A549 (cell line): ENCODE results near the gene LRRC4C. TPM values are rescaled to one million over a fixed set of nuclear protein-coding genes. Genes with fewer than 3 reads are reported as not detected.

Experiments
- ATAC-seq, 2 experiments: fragments of 200-7000 bp in 1 of 2; fragments of >200 bp in 1 of 2; cut with Nextera tagmentation in 1 of 2; cut with Tn5 transposase in 1 of 2; 3 replicates each; pipeline versions ENCODE4 v1.8.0 to v1.9.1; 2018 to 2020; ENCODE audit warnings: mild to moderate bottlenecking in 1 of 2, moderate library complexity in 1 of 2
- CTCF ChIA-PET: fragments of 300-600 bp; sonication (Branson Sonifier 250); formaldehyde crosslinking; extraction: SDS; loops from one replicate; lab custom pipeline; 2021; ENCODE audit warnings: antibody characterized with exemption, inconsistent platforms; lab: Yijun Ruan, JAX
- POLR2A ChIA-PET: fragments of 350-600 bp; formaldehyde crosslinking; extraction: SDS; loops from one replicate; lab custom pipeline; 2021; ENCODE audit warnings: antibody characterized with exemption, inconsistent platforms; lab: Yijun Ruan, JAX
- DNase-seq, 2 experiments: peaks; one replicate each; pipeline versions ENCODE4 v3.0.0 to v3.0.0-alpha.2; 2011 to 2016; ENCODE audit warnings: low read depth in 1 of 2, low spot score in 1 of 2
- FAIRE-seq: peaks from 2 replicates; lab custom pipeline; 2011; peaks lifted over from hg19 to GRCh38; lab: Jason Lieb, UNC
- H3K27ac ChIP-seq, 2 experiments: fragments of >200 bp; sonication (Bioruptor Twin); formaldehyde crosslinking; 3 replicates each; pipeline ENCODE4 v1.5.1; 2016 to 2017
- H3K4me1 ChIP-seq: fragments of >200 bp; sonication (Bioruptor Twin); formaldehyde crosslinking; 3 replicates; pipeline ENCODE4 v1.6.1; 2016
- H3K4me2 ChIP-seq: fragments of >200 bp; sonication (Bioruptor Twin); formaldehyde crosslinking; 3 replicates; pipeline ENCODE4 v1.6.1; 2016
- H3K4me3 ChIP-seq: fragments of >200 bp; sonication (Bioruptor Twin); formaldehyde crosslinking; 3 replicates; pipeline ENCODE4 v1.5.1; 2016
- H3K9me3 ChIP-seq: fragments of >200 bp; sonication (Bioruptor Twin); formaldehyde crosslinking; 3 replicates; pipeline ENCODE4 v1.6.1; 2016
- BHLHE40 ChIP-seq: IDR thresholded peaks from 2 replicates; pipeline ENCODE4 v1.6.1; 2012; ENCODE audit warnings: low read depth, low read length, inconsistent platforms
- CBX2 ChIP-seq: fragments of 200-600 bp; sonication (generic); IDR thresholded peaks from 2 replicates; pipeline ENCODE4 v1.6.1; 2016; ENCODE audit warnings: low read depth, mild to moderate bottlenecking, borderline replicate concordance
- CBX8 ChIP-seq: fragments of 200-600 bp; sonication (generic); IDR thresholded peaks from 2 replicates; pipeline ENCODE4 v1.6.1; 2016
- CHD2 ChIP-seq: fragments of 150-350 bp; IDR thresholded peaks from 2 replicates; pipeline ENCODE4 v1.6.1; 2014; ENCODE audit warnings: low read length; ENCODE audit not compliant: partially characterized antibody
- CTCF ChIP-seq: fragments of >200 bp; sonication (Bioruptor Twin); formaldehyde crosslinking; IDR thresholded peaks from 3 replicates; pipeline ENCODE4 v1.5.1; 2016
- EHMT2 ChIP-seq: fragments of 200-600 bp; sonication (generic); IDR thresholded peaks from 2 replicates; pipeline ENCODE4 v1.6.1; 2016; ENCODE audit warnings: antibody characterized with exemption, low read depth, mild to moderate bottlenecking, moderate library complexity
- ELK1 ChIP-seq: fragments of 150-350 bp; IDR thresholded peaks from 2 replicates; pipeline ENCODE4 v1.6.1; 2014; ENCODE audit warnings: low read depth, mild to moderate bottlenecking, low read length
- EP300 ChIP-seq, 2 experiments: fragments of >200 bp; sonication (Bioruptor Twin); formaldehyde crosslinking; IDR thresholded peaks; 2 replicates in 1 of 2; 3 replicates in 1 of 2; pipeline ENCODE4 v1.6.1; 2016 to 2017
- FOXS1 ChIP-seq: fragments of 250-450 bp; sonication (Bioruptor Pico); IDR thresholded peaks from 2 replicates; pipeline ENCODE4 v1.5.0; 2020; ENCODE audit warnings: mild to moderate bottlenecking, moderate library complexity
- HDAC2 ChIP-seq: fragments of 200-600 bp; sonication (generic); IDR thresholded peaks from 2 replicates; pipeline ENCODE4 v1.6.1; 2016
- HES2 ChIP-seq: fragments of >200 bp; sonication (Bioruptor Twin); formaldehyde crosslinking; IDR thresholded peaks from 2 replicates; pipeline ENCODE4 v1.6.1; 2016
- HEYL ChIP-seq: fragments of 250-450 bp; sonication (Bioruptor Pico); IDR thresholded peaks from 2 replicates; pipeline ENCODE4 v1.8.0; 2021; ENCODE audit warnings: mild to moderate bottlenecking, moderate library complexity
- HOXA7 ChIP-seq: fragments of 250-450 bp; sonication (Bioruptor Pico); IDR thresholded peaks from 2 replicates; pipeline ENCODE4 v1.5.0; 2020; ENCODE audit warnings: mild to moderate bottlenecking, moderate library complexity
- JUN ChIP-seq, 2 experiments: fragments of >200 bp; sonication (Bioruptor Twin); formaldehyde crosslinking; IDR thresholded peaks; 2 replicates in 1 of 2; 3 replicates in 1 of 2; pipeline ENCODE4 v1.6.1; 2016 to 2017
- JUNB ChIP-seq: fragments of >200 bp; sonication (Bioruptor Twin); formaldehyde crosslinking; IDR thresholded peaks from 2 replicates; pipeline ENCODE4 v1.6.1; 2016
- KDM1A ChIP-seq: fragments of 200-600 bp; sonication (generic); IDR thresholded peaks from 2 replicates; pipeline ENCODE4 v1.6.1; 2016; ENCODE audit warnings: low read depth, mild to moderate bottlenecking
- KDM5A ChIP-seq: fragments of 200-600 bp; sonication (generic); IDR thresholded peaks from 2 replicates; pipeline ENCODE4 v1.6.1; 2016; ENCODE audit warnings: antibody characterized with exemption, mild to moderate bottlenecking
- MAFK ChIP-seq: fragments of 450-650 bp; IDR thresholded peaks from 2 replicates; pipeline ENCODE4 v1.6.1; 2014; ENCODE audit not compliant: partially characterized antibody
- NPAS2 ChIP-seq: fragments of 250-450 bp; sonication (Bioruptor Pico); IDR thresholded peaks from 2 replicates; pipeline ENCODE4 v1.8.0; 2022; ENCODE audit warnings: mild to moderate bottlenecking, moderate library complexity, borderline replicate concordance
- NR3C1 ChIP-seq: fragments of >200 bp; sonication (Bioruptor Twin); formaldehyde crosslinking; IDR thresholded peaks from 3 replicates; pipeline ENCODE4 v1.6.1; 2017
- POLR2A ChIP-seq: IDR thresholded peaks from 2 replicates; pipeline ENCODE4 v1.6.1; 2012; ENCODE audit warnings: mild to moderate bottlenecking, low read length
- POLR2AphosphoS2 ChIP-seq: conservative IDR thresholded peaks from 2 replicates; pipeline ENCODE4 v1.6.1; 2012; ENCODE audit warnings: low read length, improper control_type of control experiment, inconsistent platforms
- SREBF2 ChIP-seq: fragments of 450-650 bp; IDR thresholded peaks from 2 replicates; pipeline ENCODE4 v1.6.1; 2014; ENCODE audit warnings: mild to moderate bottlenecking, moderate library complexity
- TP53 ChIP-seq: fragments of 250-450 bp; sonication (Bioruptor Pico); IDR thresholded peaks from 2 replicates; pipeline ENCODE4 v1.5.0; 2021; ENCODE audit warnings: mild to moderate bottlenecking, moderate library complexity
- USF2 ChIP-seq: fragments of 450-650 bp; IDR thresholded peaks from 2 replicates; pipeline ENCODE4 v1.6.1; 2014; ENCODE audit warnings: antibody characterized with exemption
- ZNF302 ChIP-seq: fragments of 250-450 bp; sonication (Bioruptor Pico); IDR thresholded peaks from 2 replicates; pipeline ENCODE4 v1.9.0; 2021; ENCODE audit warnings: inconsistent platforms, mild to moderate bottlenecking, moderate library complexity
- WGBS: methylation state at CpG from one replicate; pipeline ENCODE4 v1.1.6; 2017; ENCODE audit errors: missing lambda C conversion rate; 5-methylcytosine and 5-hydroxymethylcytosine counted together
- polyA plus RNA-seq, 4 experiments: library from polyadenylated mRNA; depleted of rRNA in 3 of 4; stranded (reverse); fragments of >200 nt; fragmentation: RNase III in 1 of 4; extraction: RNeasy Plus Mini Kit Qiagen cat#74134 plus additional on column Dnase treatment in 1 of 4; gene quantifications; 2 replicates in 3 of 4; 3 replicates in 1 of 4; pipeline ENCODE4 v1.2.3, GENCODE V29; 2011 to 2017
- TF ChIP-seq, protein P1 (sequence below): fragments of >200 bp; sonication (Bioruptor Twin); formaldehyde crosslinking; IDR thresholded peaks from 3 replicates; pipeline ENCODE4 v1.6.1; 2016
- TF ChIP-seq, protein P2 (sequence below): IDR thresholded peaks from 2 replicates; pipeline ENCODE4 v1.6.1; 2012

Gene LRRC4C
- polyA plus RNA-seq, 2 of the 4 experiments (the other 2 are of a cell fraction), result not detected

DNA sequence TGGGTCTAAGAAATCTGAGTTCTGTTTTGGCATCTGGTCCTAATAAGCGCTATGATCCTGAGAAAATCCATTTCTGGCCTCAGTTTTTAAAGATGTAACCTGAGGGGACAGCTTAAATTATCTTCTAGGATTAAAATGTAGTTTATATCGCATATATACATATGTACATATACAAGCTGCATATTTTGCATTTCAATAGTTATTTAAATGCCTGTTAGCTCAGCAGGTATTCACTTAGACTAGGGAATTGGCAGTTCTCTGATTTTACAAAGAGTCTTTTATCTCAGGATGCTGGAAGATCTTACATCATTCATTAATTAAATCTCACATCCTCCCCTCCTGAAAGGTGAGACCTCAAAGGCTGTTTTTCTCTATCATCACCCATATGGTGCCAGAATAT is 1232.8 kb downstream of the LRRC4C start:
- Histone ChIP-seq H3K4me1 (no peaks in the 10 kb centered on the region), H3K4me2 (no peak overlapping the region), H3K4me3 (no peak overlapping the region), H3K9me3 (no peaks in the 10 kb centered on the region), H3K27ac (no peak overlapping the region)
- ChIA-PET CTCF (no interaction called here), POLR2A (no interaction called here)
- ATAC-seq (no peak), FAIRE-seq (no peak), DNase-seq (no peak)
- no peak for TF ChIP-seq EHMT2
- WGBS, result 2% methylated on average over 2 of the region's 2 CpGs

- 6% methylated on average over 2 of the region's 2 CpGs for WGBS
- no peak overlapping the region for H3K27ac ChIP-seq
- no peak for FAIRE-seq
- ChIA-PET POLR2A (no interaction called here), CTCF (no interaction called here)
- no peak for ATAC-seq
- TF ChIP-seq CBX2, result no peak
- no peak for TF ChIP-seq HOXA7
- TF ChIP-seq EHMT2, result no peak
- no peak for TF ChIP-seq FOXS1 (CRISPR knock-in tag)
- no peak for TF ChIP-seq JUN (IDR thresholded peaks at IDR 0.05)
- no peak for TF ChIP-seq CTCF
- no peak for TF ChIP-seq SREBF2
- no peak for TF ChIP-seq NR3C1
- TF ChIP-seq JUNB, result no peak
- TF ChIP-seq POLR2A, result no peak
- no peak for TF ChIP-seq USF2
- no peaks in the 10 kb centered on the region for H3K4me1 ChIP-seq
- no peak for DNase-seq
- H3K4me3 ChIP-seq, result no peak overlapping the region
- H3K4me2 ChIP-seq, result no peak overlapping the region
- H3K9me3 ChIP-seq, result no peaks in the 10 kb centered on the region
Observed at GRCh38 chr11:40223596-40224330, 1235.7 kb downstream of the LRRC4C start.

- H3K4me1 ChIP-seq, result no peaks in the 10 kb centered on the region
- no peak for FAIRE-seq
- H3K27ac ChIP-seq, result no peak overlapping the region
- ChIA-PET CTCF (no interaction called here), POLR2A (no interaction called here)
- TF ChIP-seq EHMT2 (no peak), JUN (IDR thresholded peaks at IDR 0.05) (no peak), CHD2 (no peak), HDAC2 (no peak), POLR2AphosphoS2 (no peak), KDM1A (no peak), NPAS2 (CRISPR knock-in tag) (no peak), ZNF302 (no peak), ELK1 (no peak), HOXA7 (no peak), HEYL (CRISPR knock-in tag) (no peak), HES2 (no peak), TP53 (CRISPR knock-in tag) (no peak), EP300 (IDR thresholded peaks at IDR 0.05) (no peak), MAFK (no peak), BHLHE40 (no peak), CBX8 (no peak), KDM5A (no peak)
- TF ChIP-seq, protein P1, sequence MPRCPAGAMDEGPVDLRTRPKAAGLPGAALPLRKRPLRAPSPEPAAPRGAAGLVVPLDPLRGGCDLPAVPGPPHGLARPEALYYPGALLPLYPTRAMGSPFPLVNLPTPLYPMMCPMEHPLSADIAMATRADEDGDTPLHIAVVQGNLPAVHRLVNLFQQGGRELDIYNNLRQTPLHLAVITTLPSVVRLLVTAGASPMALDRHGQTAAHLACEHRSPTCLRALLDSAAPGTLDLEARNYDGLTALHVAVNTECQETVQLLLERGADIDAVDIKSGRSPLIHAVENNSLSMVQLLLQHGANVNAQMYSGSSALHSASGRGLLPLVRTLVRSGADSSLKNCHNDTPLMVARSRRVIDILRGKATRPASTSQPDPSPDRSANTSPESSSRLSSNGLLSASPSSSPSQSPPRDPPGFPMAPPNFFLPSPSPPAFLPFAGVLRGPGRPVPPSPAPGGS, result no peak
- TF ChIP-seq, protein P2, sequence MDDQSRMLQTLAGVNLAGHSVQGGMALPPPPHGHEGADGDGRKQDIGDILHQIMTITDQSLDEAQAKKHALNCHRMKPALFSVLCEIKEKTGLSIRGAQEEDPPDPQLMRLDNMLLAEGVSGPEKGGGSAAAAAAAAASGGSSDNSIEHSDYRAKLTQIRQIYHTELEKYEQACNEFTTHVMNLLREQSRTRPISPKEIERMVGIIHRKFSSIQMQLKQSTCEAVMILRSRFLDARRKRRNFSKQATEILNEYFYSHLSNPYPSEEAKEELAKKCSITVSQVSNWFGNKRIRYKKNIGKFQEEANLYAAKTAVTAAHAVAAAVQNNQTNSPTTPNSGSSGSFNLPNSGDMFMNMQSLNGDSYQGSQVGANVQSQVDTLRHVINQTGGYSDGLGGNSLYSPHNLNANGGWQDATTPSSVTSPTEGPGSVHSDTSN, result no peak
- H3K4me2 ChIP-seq, result no peak overlapping the region
- no peaks in the 10 kb centered on the region for H3K9me3 ChIP-seq
- ATAC-seq, result no peak
- 1% methylated on average over 3 of the region's 3 CpGs for WGBS
- no peak overlapping the region for H3K4me3 ChIP-seq
- DNase-seq, result no peak
Observed at GRCh38 chr11:40219401-40219800, 1240.1 kb downstream of the LRRC4C start.
